GM19035 (cell line): ENCODE data around the gene CLDN12.
"Not testable (repeated sequence)": the region's sequence is repeated elsewhere in the genome, so short reads cannot be mapped to it uniquely, and the experiment has no call there.

Experiments
- ATAC-seq: cut with Tn5 transposase; IDR thresholded peaks from one replicate; pipeline ENCODE4 v1.9.1; 2021; ENCODE audit not compliant: unreplicated experiment

CLDN12 gene

GRCh38 chr7:90432752-90433151 lies 29.5 kb downstream of the CLDN12 start:
- ATAC-seq, result no peak

- ATAC-seq, result no peak
These were observed 30.0 kb downstream of the CLDN12 start for GRCh38 chr7:90433221-90433620.

DNA sequence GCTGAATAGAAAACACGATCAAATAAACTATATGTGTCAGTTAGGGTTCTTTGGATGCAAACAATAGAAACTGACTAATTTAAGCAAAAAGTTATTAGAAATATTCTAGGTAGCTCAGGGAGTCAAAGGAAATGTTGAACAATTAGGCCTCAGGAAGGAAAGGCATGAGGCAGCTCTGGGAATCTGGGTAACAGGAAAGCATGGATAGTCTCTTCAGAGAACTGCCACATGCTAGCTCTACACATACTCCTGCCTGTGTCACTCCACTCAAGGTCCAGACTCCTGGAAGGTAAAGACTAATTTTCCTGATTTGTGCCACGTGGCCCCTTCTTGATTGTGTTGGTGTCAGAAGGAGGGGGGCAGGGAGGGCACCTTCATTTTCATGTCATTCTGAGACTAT lies 42.4 kb downstream of the CLDN12 start:
- ATAC-seq, result no peak

DNA sequence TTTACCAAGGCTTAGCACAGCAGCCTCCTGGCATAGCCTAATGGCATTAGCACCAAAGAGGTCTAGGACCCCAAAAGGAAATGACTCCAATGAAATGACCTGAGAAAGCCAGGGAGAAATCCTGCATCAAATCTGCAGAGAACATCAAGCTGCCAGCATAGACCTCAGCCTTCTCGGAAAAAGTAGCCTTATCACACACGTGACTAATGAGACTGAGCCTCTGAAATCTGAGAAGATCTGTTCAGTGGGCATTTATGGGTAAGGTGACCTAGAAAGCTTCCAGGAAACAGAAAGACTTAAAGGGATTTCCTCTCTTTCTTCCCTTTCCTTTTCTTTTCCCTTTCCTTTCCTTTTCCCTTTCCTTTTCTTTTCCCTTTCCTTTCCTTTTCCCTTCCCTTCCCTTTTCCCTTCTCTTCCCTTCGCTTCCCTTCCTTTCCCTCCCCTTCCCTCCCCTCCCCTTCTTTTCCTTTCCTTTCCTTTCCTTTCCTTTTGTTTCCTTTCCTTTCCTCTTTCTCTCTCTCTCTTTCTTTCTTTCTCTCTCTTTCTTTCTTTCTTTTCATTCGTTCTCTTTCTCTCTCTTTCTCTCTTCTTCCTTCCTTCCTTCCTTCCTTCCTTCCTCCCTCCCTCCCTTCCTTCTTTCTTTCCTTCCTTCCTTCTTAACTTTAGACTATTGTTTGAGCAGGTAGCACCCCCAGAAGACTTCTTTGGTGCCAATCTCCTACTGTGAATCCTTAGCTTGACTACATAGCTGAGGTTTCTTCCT lies 43.1 kb downstream of the CLDN12 start:
- ATAC-seq, result no peak

- ATAC-seq, result no peak
These were observed 50.1 kb downstream of the CLDN12 start for GRCh38 chr7:90453259-90453891.

DNA sequence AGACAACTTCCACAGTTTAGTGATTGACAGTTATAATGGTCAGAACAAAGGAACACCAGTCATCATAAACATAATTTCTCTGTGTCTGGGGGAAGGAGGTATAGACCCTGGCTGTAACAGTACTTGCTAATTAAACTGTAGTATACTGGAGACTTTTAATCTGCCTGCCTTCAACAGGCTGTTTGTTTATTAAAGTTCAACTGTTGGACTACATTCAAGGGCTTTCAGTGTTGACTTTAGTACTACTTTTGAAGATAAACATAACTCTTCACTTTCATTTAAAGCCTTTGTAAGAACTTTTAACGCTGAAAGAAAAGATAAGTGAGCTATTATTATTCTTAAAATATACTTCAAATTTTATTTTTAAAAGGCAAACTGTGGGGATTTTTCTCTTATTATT lies 50.7 kb downstream of the CLDN12 start:
- no peak for ATAC-seq

GRCh38 chr7:90455163-90456030 lies 52.1 kb downstream of the CLDN12 start:
- ATAC-seq, result peak; percentile 72

GRCh38 chr7:90458104-90458503 lies 54.8 kb downstream of the CLDN12 start:
- no peak for ATAC-seq

DNA sequence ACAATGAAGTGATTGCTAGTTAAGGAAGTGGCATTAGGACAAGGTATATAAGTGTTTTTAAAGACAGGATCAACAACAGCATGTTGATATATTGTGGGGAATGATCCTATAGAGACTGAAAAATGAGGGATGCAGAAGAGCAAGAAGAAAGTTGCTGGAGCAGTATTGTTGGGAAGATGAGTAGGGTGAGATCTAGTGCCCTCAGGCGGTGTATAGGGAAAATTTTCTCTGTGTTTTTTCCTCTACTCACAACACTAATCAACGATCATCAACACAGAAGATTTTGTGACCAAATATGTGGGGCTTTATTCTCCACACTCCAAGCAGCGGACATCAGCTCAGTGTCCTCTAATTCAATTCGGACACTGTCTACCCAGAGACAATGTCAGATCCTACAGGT lies 56.6 kb downstream of the CLDN12 start:
- no peak for ATAC-seq

- ATAC-seq, result no peak
These were observed 58.0 kb downstream of the CLDN12 start for GRCh38 chr7:90461219-90461618.

DNA sequence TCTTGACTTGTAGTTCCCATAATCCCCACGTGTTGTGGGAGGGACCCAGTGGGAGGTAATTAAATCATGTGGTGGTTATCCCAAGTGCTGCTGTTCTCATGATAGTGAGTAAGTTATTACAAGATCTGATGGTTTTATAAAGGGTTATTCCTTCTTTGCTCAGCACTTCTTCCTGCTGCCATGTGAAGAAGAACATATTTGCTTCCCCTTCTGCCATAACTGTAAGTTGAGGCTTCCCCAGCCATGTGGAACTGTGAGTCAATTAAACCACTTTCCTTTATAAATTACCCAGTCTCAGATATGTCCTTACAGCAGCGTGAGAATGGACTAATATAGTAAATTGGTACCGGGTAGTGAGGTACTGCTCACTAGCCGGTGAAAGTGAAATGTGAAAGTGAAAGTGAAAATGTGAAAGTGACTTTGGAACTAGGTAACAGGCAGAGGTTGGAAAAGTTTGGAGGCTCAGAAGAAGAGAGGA lies 59.9 kb downstream of the CLDN12 start:
- ATAC-seq, result not testable (repeated sequence)
